ENCODE measurements around the gene CCDC38. TPM values are rescaled to one million over a fixed set of nuclear protein-coding genes. Genes with fewer than 3 reads are reported as not detected.
"Not testable (repeated sequence)": the region's sequence is repeated elsewhere in the genome, so short reads cannot be mapped to it uniquely, and the experiment has no call there.

Gene CCDC38
- total RNA-seq, 1 donor from 2014 or later, result not detected

GRCh38 chr12:95972832-95973456 lies 30.5 kb upstream of the CCDC38 start:
- Mint-ChIP-seq H3K27ac (ENCODE audit: unreplicated experiment) (no peak overlapping the region), H3K4me1 (ENCODE audit: low read depth, unreplicated experiment) (no peaks in the 10 kb centered on the region), H3K36me3 (ENCODE audit: unreplicated experiment) (no peaks in the 10 kb centered on the region), H3K9me3 (ENCODE audit: unreplicated experiment) (no peaks in the 10 kb centered on the region), H3K4me3 (ENCODE audit: unreplicated experiment) (no peak overlapping the region), H3K27me3 (ENCODE audit: unreplicated experiment) (no peaks in the 10 kb centered on the region)
- no peak for DNase-seq
- no peak for TF ChIP-seq CTCF (IDR thresholded peaks at IDR 0.05; ENCODE audit: partially characterized antibody, unreplicated experiment)

- no peak for DNase-seq
- Mint-ChIP-seq H3K36me3 (ENCODE audit: unreplicated experiment) (no peaks in the 10 kb centered on the region), H3K4me3 (ENCODE audit: unreplicated experiment) (no peak overlapping the region), H3K27me3 (ENCODE audit: unreplicated experiment) (no peaks in the 10 kb centered on the region), H3K27ac (ENCODE audit: unreplicated experiment) (no peak overlapping the region), H3K9me3 (ENCODE audit: unreplicated experiment) (peaks cover 1% of the 10 kb centered on the region), H3K4me1 (ENCODE audit: low read depth, unreplicated experiment) (peaks cover 4% of the 10 kb centered on the region)
- no peak for TF ChIP-seq CTCF (IDR thresholded peaks at IDR 0.05; ENCODE audit: partially characterized antibody, unreplicated experiment)
These were observed 28.5 kb upstream of the CCDC38 start for GRCh38 chr12:95970905-95971304.

- not testable (repeated sequence) for DNase-seq; H3K27me3 Mint-ChIP-seq (ENCODE audit: unreplicated experiment); H3K4me3 Mint-ChIP-seq (ENCODE audit: unreplicated experiment); H3K27ac Mint-ChIP-seq (ENCODE audit: unreplicated experiment); H3K9me3 Mint-ChIP-seq (ENCODE audit: unreplicated experiment); H3K36me3 Mint-ChIP-seq (ENCODE audit: unreplicated experiment); H3K4me1 Mint-ChIP-seq (ENCODE audit: low read depth, unreplicated experiment)
These were observed 26.7 kb upstream of the CCDC38 start for GRCh38 chr12:95969116-95969515.

- no peak for TF ChIP-seq CTCF (IDR thresholded peaks at IDR 0.05; ENCODE audit: partially characterized antibody, unreplicated experiment)
- Mint-ChIP-seq H3K27me3 (ENCODE audit: unreplicated experiment) (no peaks in the 10 kb centered on the region), H3K9me3 (ENCODE audit: unreplicated experiment) (peaks cover 1% of the 10 kb centered on the region)
These were observed 24.9 kb upstream of the CCDC38 start for GRCh38 chr12:95967301-95967700.

GRCh38 chr12:95966287-95966870 lies 24.0 kb upstream of the CCDC38 start:
- TF ChIP-seq CTCF (IDR thresholded peaks at IDR 0.05; ENCODE audit: partially characterized antibody, unreplicated experiment), result no peak
- no peaks in the 10 kb centered on the region for H3K36me3 Mint-ChIP-seq (ENCODE audit: unreplicated experiment)
- peaks cover 4% of the 10 kb centered on the region for H3K4me1 Mint-ChIP-seq (ENCODE audit: low read depth, unreplicated experiment)
- no peak overlapping the region for H3K27ac Mint-ChIP-seq (ENCODE audit: unreplicated experiment)
- H3K27me3 Mint-ChIP-seq (ENCODE audit: unreplicated experiment), result peaks cover 1% of the 10 kb centered on the region
- no peak for DNase-seq
- H3K4me3 Mint-ChIP-seq (ENCODE audit: unreplicated experiment), result no peak overlapping the region
- peaks cover 1% of the 10 kb centered on the region for H3K9me3 Mint-ChIP-seq (ENCODE audit: unreplicated experiment)

More at GRCh38 chr12:95967301-95967700, 24.9 kb upstream of the CCDC38 start:
- Mint-ChIP-seq H3K27ac (ENCODE audit: unreplicated experiment) (no peak overlapping the region), H3K36me3 (ENCODE audit: unreplicated experiment) (no peaks in the 10 kb centered on the region), H3K4me3 (ENCODE audit: unreplicated experiment) (no peak overlapping the region), H3K4me1 (ENCODE audit: low read depth, unreplicated experiment) (peaks cover 4% of the 10 kb centered on the region)
- DNase-seq, result no peak

Measured in glutamatergic neuron (in vitro differentiated cells).